Aortic smooth muscle cell (primary cell): ENCODE results near the gene AGBL2. TPM values are rescaled to one million over a fixed set of nuclear protein-coding genes. Genes with fewer than 3 reads are reported as not detected.

Experiments used
- total RNA-seq: library from RNA; depleted of rRNA; stranded (reverse); fragments of >200 nt; gene quantifications from 2 replicates; pipeline ENCODE4 v1.2.3, GENCODE V29; 2014

The AGBL2 gene
- 1.2 and 1.6 TPM in 2 replicates for total RNA-seq

GRCh38 chr11:47715082-47715669 is at the start of gene AGBL2:
TSS of gene AGBL2 (minus strand) at chr11:47715369. CDS start at chr11:47714650, 719 bp downstream.

GRCh38 chr11:47642099-47642855 is 72.9 kb downstream of the AGBL2 start, which contains the start of gene MTCH2:
TSS of gene MTCH2 (minus strand) at chr11:47642559. CDS start at chr11:47642465, 94 bp downstream.

Other genes starting within 250 kb of the AGBL2 start
- 73.5 and 83.7 TPM in 2 replicates for gene CELF1, start 162.2 kb downstream of the AGBL2 start, total RNA-seq
- 53.9 and 57.9 TPM in 2 replicates for gene PTPMT1, start 149.8 kb downstream of the AGBL2 start, total RNA-seq
- gene KBTBD4, start 136.4 kb downstream of the AGBL2 start, total RNA-seq = 24.2 and 24.8 TPM in 2 replicates
- 80.3 and 85.5 TPM in 2 replicates for gene NDUFS3, start 136.3 kb downstream of the AGBL2 start, total RNA-seq
- not detected in 2 replicates for gene FAM180B, start 128.7 kb downstream of the AGBL2 start, total RNA-seq
- 0.06 TPM in 1 of 2 replicates, not detected in the other for gene C1QTNF4, start 121.0 kb downstream of the AGBL2 start, total RNA-seq
- 79.4 and 81.2 TPM in 2 replicates for gene MTCH2, start 72.8 kb downstream of the AGBL2 start, total RNA-seq
- gene FNBP4, start 52.0 kb upstream of the AGBL2 start, total RNA-seq = 61.8 and 62.7 TPM in 2 replicates
- gene NUP160, start 133.0 kb upstream of the AGBL2 start, total RNA-seq = 23.9 and 31.0 TPM in 2 replicates